ENCODE data around the gene PBX4.

GRCh38 chr19:19527371-19527656 lies 91.2 kb downstream of the PBX4 start:
- no peak for TF ChIP-seq POLR2A (IDR thresholded peaks at IDR 0.05)
- TF ChIP-seq, protein P1, sequence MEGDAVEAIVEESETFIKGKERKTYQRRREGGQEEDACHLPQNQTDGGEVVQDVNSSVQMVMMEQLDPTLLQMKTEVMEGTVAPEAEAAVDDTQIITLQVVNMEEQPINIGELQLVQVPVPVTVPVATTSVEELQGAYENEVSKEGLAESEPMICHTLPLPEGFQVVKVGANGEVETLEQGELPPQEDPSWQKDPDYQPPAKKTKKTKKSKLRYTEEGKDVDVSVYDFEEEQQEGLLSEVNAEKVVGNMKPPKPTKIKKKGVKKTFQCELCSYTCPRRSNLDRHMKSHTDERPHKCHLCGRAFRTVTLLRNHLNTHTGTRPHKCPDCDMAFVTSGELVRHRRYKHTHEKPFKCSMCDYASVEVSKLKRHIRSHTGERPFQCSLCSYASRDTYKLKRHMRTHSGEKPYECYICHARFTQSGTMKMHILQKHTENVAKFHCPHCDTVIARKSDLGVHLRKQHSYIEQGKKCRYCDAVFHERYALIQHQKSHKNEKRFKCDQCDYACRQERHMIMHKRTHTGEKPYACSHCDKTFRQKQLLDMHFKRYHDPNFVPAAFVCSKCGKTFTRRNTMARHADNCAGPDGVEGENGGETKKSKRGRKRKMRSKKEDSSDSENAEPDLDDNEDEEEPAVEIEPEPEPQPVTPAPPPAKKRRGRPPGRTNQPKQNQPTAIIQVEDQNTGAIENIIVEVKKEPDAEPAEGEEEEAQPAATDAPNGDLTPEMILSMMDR (IDR thresholded peaks at IDR 0.05): no peak
